OCI-LY3 (cell line): ENCODE results near the gene PALD1.

Source experiments
- CTCF ChIP-seq: fragments of 200-600, 300-600 bp; sonication (generic); IDR thresholded peaks from 2 replicates; pipeline ENCODE4 v1.5.1; 2014; ENCODE audit warnings: antibody characterized with exemption, low read length, low read depth
- EZH2phosphoT487 ChIP-seq: fragments of 200-600 bp; shearing (Covaris generic); IDR thresholded peaks from 2 replicates; pipeline ENCODE4 v1.6.1; 2018; ENCODE audit warnings: antibody characterized with exemption, mixed run types, low read depth

- TF ChIP-seq CTCF, result no peak
- TF ChIP-seq EZH2phosphoT487, result no peak
These were observed 87.3 kb downstream of the PALD1 start for GRCh38 chr10:70565556-70566514.
